Measurements from ENCODE around the gene HELZ2. TPM values are rescaled to one million over a fixed set of nuclear protein-coding genes. Genes with fewer than 3 reads are reported as not detected.

HELZ2 gene
- total RNA-seq, 1 experiment from 2014 or later, result 18.1 TPM

GRCh38 chr20:63554361-63555278 lies 19.4 kb downstream of the HELZ2 start:
- BruUV-seq (replicated peaks), result no TSS peak
- Mint-ChIP-seq H3K4me1 (ENCODE audit: insufficient read depth, unreplicated experiment) (no peaks in the 10 kb centered on the region), H3K9me3 (ENCODE audit: unreplicated experiment) (no peaks in the 10 kb centered on the region), H3K27ac (ENCODE audit: low read depth, unreplicated experiment) (no peak overlapping the region), H3K36me3 (ENCODE audit: insufficient read depth, unreplicated experiment) (no peaks in the 10 kb centered on the region), H3K27me3 (ENCODE audit: insufficient read depth, unreplicated experiment) (no peaks in the 10 kb centered on the region), H3K4me3 (ENCODE audit: unreplicated experiment) (no peak overlapping the region)
- ChIA-PET CTCF (interaction anchor here (0.5 kb wide), 1 partner anchor 441 kb away, joined by 3 read pairs; no protein-coding TSS in a partner anchor), POLR2A (interaction anchor here (0.5 to 1.9 kb wide), 4 partner anchors 10 to 341 kb away, joined by 3 to 6 read pairs (median 4); no protein-coding TSS in a partner anchor)
- intact Hi-C loops (cut with micrococcal nuclease), result no loop called here
- no peak for TF ChIP-seq CTCF (IDR thresholded peaks at IDR 0.05; ENCODE audit: unreplicated experiment)
- DNase-seq (ENCODE audit: unreplicated experiment), result no peak

GRCh38 chr20:63553933-63554290 lies 20.1 kb downstream of the HELZ2 start, which contains the start of gene FNDC11:
FNDC11 (plus strand) TSS chr20:63554159; CDS start chr20:63555664, 1,505 bp downstream.
- H3K36me3 Mint-ChIP-seq (ENCODE audit: insufficient read depth, unreplicated experiment), result no peaks in the 10 kb centered on the region
- H3K9me3 Mint-ChIP-seq (ENCODE audit: unreplicated experiment), result no peaks in the 10 kb centered on the region
- no peak for DNase-seq (ENCODE audit: unreplicated experiment)
- H3K27ac Mint-ChIP-seq (ENCODE audit: low read depth, unreplicated experiment), result no peak within 1 kb of the TSS
- H3K27me3 Mint-ChIP-seq (ENCODE audit: insufficient read depth, unreplicated experiment), result no peaks in the 10 kb centered on the region
- ChIA-PET POLR2A (interaction anchor here (0.5 to 1.9 kb wide), 3 partner anchors 9 to 342 kb away, joined by 3 to 6 read pairs (median 5); no protein-coding TSS in a partner anchor), CTCF (no interaction called here)
- no peak for TF ChIP-seq CTCF (IDR thresholded peaks at IDR 0.05; ENCODE audit: unreplicated experiment)
- H3K4me3 Mint-ChIP-seq (ENCODE audit: unreplicated experiment), result peak within 1 kb of the TSS; percentile 10
- intact Hi-C loops (cut with micrococcal nuclease), result no loop called here
- no peaks in the 10 kb centered on the region for H3K4me1 Mint-ChIP-seq (ENCODE audit: insufficient read depth, unreplicated experiment)
- no TSS peak for BruUV-seq (replicated peaks)

GRCh38 chr20:63553251-63553932 lies 20.6 kb downstream of the HELZ2 start:
- TF ChIP-seq CTCF (IDR thresholded peaks at IDR 0.05; ENCODE audit: unreplicated experiment), result no peak
- CTCF ChIA-PET, result interaction anchor here (0.6 kb wide), 1 partner anchor 243 kb away, joined by 3 read pairs; no protein-coding TSS in a partner anchor
- H3K36me3 Mint-ChIP-seq (ENCODE audit: insufficient read depth, unreplicated experiment), result no peaks in the 10 kb centered on the region
- POLR2A ChIA-PET, result no interaction called here
- no peaks in the 10 kb centered on the region for H3K27me3 Mint-ChIP-seq (ENCODE audit: insufficient read depth, unreplicated experiment)
- no peaks in the 10 kb centered on the region for H3K9me3 Mint-ChIP-seq (ENCODE audit: unreplicated experiment)
- H3K27ac Mint-ChIP-seq (ENCODE audit: low read depth, unreplicated experiment), result no peak overlapping the region
- BruUV-seq (replicated peaks), result no TSS peak
- peak overlapping the region; percentile 10 for H3K4me3 Mint-ChIP-seq (ENCODE audit: unreplicated experiment)
- intact Hi-C loops (cut with micrococcal nuclease), result no loop called here
- no peaks in the 10 kb centered on the region for H3K4me1 Mint-ChIP-seq (ENCODE audit: insufficient read depth, unreplicated experiment)
- DNase-seq (ENCODE audit: unreplicated experiment), result peak; percentile 75
